ENCODE measurements around the gene LBHD2. TPM values are rescaled to one million over a fixed set of nuclear protein-coding genes. Genes with fewer than 3 reads are reported as not detected.

LBHD2 gene
- total RNA-seq, 1 donor from 2014 or later: not detected

GRCh38 chr14:103072595-103073366, 11.2 kb upstream of the LBHD2 start:
- Mint-ChIP-seq H3K27ac (ENCODE audit: unreplicated experiment) (no peak overlapping the region), H3K4me1 (ENCODE audit: low read depth, unreplicated experiment) (peaks cover 4% of the 10 kb centered on the region), H3K36me3 (ENCODE audit: unreplicated experiment) (no peaks in the 10 kb centered on the region), H3K27me3 (ENCODE audit: unreplicated experiment) (peaks cover 7% of the 10 kb centered on the region), H3K4me3 (ENCODE audit: unreplicated experiment) (no peak overlapping the region), H3K9me3 (ENCODE audit: unreplicated experiment) (no peaks in the 10 kb centered on the region)
- no peak for DNase-seq
- TF ChIP-seq CTCF (IDR thresholded peaks at IDR 0.05; ENCODE audit: partially characterized antibody, unreplicated experiment): no peak

- Mint-ChIP-seq H3K9me3 (ENCODE audit: unreplicated experiment) (no peaks in the 10 kb centered on the region), H3K27me3 (ENCODE audit: unreplicated experiment) (peaks cover 7% of the 10 kb centered on the region), H3K4me1 (ENCODE audit: low read depth, unreplicated experiment) (peaks cover 4% of the 10 kb centered on the region), H3K36me3 (ENCODE audit: unreplicated experiment) (no peaks in the 10 kb centered on the region), H3K4me3 (ENCODE audit: unreplicated experiment) (no peak overlapping the region), H3K27ac (ENCODE audit: unreplicated experiment) (no peak overlapping the region)
- DNase-seq: no peak
- no peak for TF ChIP-seq CTCF (IDR thresholded peaks at IDR 0.05; ENCODE audit: partially characterized antibody, unreplicated experiment)
Measured at GRCh38 chr14:103073367-103073875, 10.6 kb upstream of the LBHD2 start.

DNA sequence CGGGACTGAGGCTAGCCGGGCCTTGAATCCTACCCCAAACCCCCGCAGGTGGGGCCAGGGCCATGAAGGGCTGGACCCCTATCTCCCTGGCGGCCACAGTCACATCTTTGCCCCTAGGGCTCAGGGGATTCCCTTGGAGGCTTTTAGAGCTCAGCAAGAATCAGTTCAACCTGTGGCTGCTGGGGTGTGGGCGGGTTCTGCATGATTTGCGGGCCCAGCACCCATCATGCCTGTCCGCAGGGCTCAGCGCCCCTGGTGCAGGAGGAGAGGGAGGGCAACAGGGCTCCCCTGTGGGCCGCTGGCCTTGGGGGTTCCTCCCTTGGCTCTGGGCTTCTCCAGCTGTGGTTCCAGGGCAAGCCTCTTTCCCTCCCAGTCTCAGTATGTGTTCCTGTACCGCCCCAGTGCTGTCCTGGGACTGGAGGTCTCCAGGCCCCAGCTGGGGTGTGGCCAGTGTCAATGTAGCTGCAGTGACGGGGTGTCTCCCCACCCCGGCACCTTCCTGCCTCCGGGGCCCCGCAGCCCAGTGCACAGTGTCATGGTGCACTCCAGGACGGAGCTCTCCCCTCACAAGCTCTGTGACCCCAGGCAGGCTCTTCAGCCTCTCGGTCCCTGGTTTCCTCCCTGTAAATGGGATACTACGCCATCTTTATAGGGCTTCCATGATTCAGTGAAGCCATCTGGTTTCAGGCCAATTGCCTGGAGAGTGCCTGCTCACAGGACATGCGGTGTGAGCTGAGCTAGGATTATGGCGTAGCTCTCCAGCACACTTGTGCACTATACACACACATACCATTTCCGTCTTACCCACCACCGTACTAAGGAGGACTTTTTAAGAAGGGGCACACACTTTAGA, 9.9 kb upstream of the LBHD2 start:
- no peaks in the 10 kb centered on the region for H3K9me3 Mint-ChIP-seq (ENCODE audit: unreplicated experiment)
- no peak overlapping the region for H3K4me3 Mint-ChIP-seq (ENCODE audit: unreplicated experiment)

DNA sequence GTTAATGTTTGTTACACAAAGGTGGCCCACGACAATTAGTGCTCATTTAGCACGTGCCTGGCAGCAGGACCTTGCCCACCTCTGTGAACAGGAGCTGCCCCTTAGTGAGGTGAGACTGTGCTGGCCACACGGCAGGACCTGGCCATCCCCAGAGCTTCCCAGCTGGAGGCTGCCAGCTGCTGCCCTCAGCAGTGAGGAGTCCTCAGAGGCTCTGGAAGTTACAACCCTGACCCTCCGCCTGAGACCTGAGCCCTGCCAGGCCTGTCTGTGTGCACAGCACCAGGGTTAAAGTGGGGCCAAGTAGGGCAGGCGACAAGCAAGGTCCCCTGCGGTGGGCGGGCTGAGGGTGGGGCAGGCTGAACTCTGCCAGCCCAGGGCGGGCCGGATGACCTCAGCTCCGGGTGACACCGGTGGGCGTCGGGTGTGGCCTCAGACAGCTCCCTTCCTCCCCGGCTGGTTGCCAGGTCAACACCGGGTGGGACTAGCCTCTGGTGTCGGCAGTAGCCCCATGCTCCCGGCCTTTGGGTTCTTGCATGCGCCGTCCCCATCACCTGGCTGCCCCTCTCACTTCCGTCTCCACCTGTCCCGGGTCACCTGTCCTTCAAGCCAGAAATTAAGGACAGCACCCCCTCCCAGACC, 9.2 kb upstream of the LBHD2 start:
- Mint-ChIP-seq H3K4me3 (ENCODE audit: unreplicated experiment) (no peak overlapping the region), H3K9me3 (ENCODE audit: unreplicated experiment) (no peaks in the 10 kb centered on the region), H3K4me1 (ENCODE audit: low read depth, unreplicated experiment) (peaks cover 3% of the 10 kb centered on the region), H3K27me3 (ENCODE audit: unreplicated experiment) (peaks cover 7% of the 10 kb centered on the region), H3K36me3 (ENCODE audit: unreplicated experiment) (no peaks in the 10 kb centered on the region), H3K27ac (ENCODE audit: unreplicated experiment) (peak overlapping the region; percentile 53)
- DNase-seq: no peak
- TF ChIP-seq CTCF (IDR thresholded peaks at IDR 0.05; ENCODE audit: partially characterized antibody, unreplicated experiment): no peak

More for the DNA sequence above, 9.9 kb upstream of the LBHD2 start:
- TF ChIP-seq CTCF (IDR thresholded peaks at IDR 0.05; ENCODE audit: partially characterized antibody, unreplicated experiment): no peak
- H3K36me3 Mint-ChIP-seq (ENCODE audit: unreplicated experiment): no peaks in the 10 kb centered on the region
- H3K4me1 Mint-ChIP-seq (ENCODE audit: low read depth, unreplicated experiment): peaks cover 4% of the 10 kb centered on the region
- peak overlapping the region; percentile 53 for H3K27ac Mint-ChIP-seq (ENCODE audit: unreplicated experiment)
- H3K27me3 Mint-ChIP-seq (ENCODE audit: unreplicated experiment): peaks cover 7% of the 10 kb centered on the region
- DNase-seq: no peak

Measured in glutamatergic neuron (in vitro differentiated cells).